Measurements from ENCODE around the gene SLC30A2. TPM values are rescaled to one million over a fixed set of nuclear protein-coding genes. Genes with fewer than 3 reads are reported as not detected.

The SLC30A2 gene
- total RNA-seq, 1 experiment from 2014 or later, result 0.35 TPM

GRCh38 chr1:26031611-26032220, 14.2 kb downstream of the SLC30A2 start:
- H2BK20ac ChIP-seq (ENCODE audit: low read depth, low read length, poor library complexity, severe bottlenecking), result no peak overlapping the region
- H3K4ac ChIP-seq (ENCODE audit: low read depth, low read length), result no peak overlapping the region
- no peak overlapping the region for H4K8ac ChIP-seq (replicated peaks; ENCODE audit: insufficient read length, low read depth, low read length)
- Mint-ChIP-seq H3K27me3 (ENCODE audit: low read depth) (peaks cover 45% of the 10 kb centered on the region), H3K27ac (no peak overlapping the region), H3K4me1 (peaks cover 9 to 12% of the 10 kb centered on the region in 2 experiments), H3K9me3 (no peaks in the 10 kb centered on the region), H3K4me3 (no peak overlapping the region), H3K36me3 (ENCODE audit: insufficient read depth in 1 of 3, low read depth in 3 of 3) (no peaks in the 10 kb centered on the region)
- H2AK5ac ChIP-seq (ENCODE audit: insufficient read length, low read length), result no peak overlapping the region
- no peak overlapping the region for H3K56ac ChIP-seq (ENCODE audit: insufficient read length, low read depth, low read length)
- H3K79me1 ChIP-seq (ENCODE audit: insufficient read depth, low read depth, low read length, poor library complexity, severe bottlenecking), result no peaks in the 10 kb centered on the region
- no peak overlapping the region for H2BK12ac ChIP-seq (ENCODE audit: insufficient read length, low read depth, low read length)
- WGBS (ENCODE audit: extremely low coverage, insufficient read length, low lambda C conversion rate), result no CpG with 5 or more reads among the region's 3 CpGs
- H2BK5ac ChIP-seq (ENCODE audit: insufficient read length, low read length), result no peak overlapping the region
- peaks cover 4% of the 10 kb centered on the region; the same call in 1 of the 2 replicates for H3K27me3 ChIP-seq (ENCODE audit: insufficient read depth, low read length)
- no peak for DNase-seq
- TF ChIP-seq CTCF (conservative IDR thresholded peaks at IDR 0.05), result no peak
- H3K79me2 ChIP-seq (ENCODE audit: insufficient read depth, low read length), result no peaks in the 10 kb centered on the region
- H4K20me1 ChIP-seq (ENCODE audit: control insufficient read depth, insufficient read depth, insufficient read length), result no peaks in the 10 kb centered on the region
- no peak overlapping the region for H3K9ac ChIP-seq (ENCODE audit: extremely low read depth, insufficient read length, low read length)
- H4K5ac ChIP-seq (ENCODE audit: insufficient read length, low read depth, low read length), result no peak overlapping the region
- H3K4me2 ChIP-seq (ENCODE audit: insufficient read depth, insufficient read length, low read length), result no peak overlapping the region
- no peak overlapping the region for H2BK15ac ChIP-seq (ENCODE audit: low read depth, low read length)
- H3K4me1 ChIP-seq (ENCODE audit: insufficient read depth, low read length), result no peaks in the 10 kb centered on the region; the same call in 1 of the 2 replicates
- no peak overlapping the region for H3K23ac ChIP-seq (ENCODE audit: insufficient read length, low read depth, low read length)
- H3K18ac ChIP-seq (ENCODE audit: insufficient read length, low read depth, low read length), result no peak overlapping the region
- no peak overlapping the region for H4K91ac ChIP-seq (ENCODE audit: insufficient read length, low read depth, low read length)
- no peak overlapping the region for H2BK120ac ChIP-seq (ENCODE audit: low read depth, low read length, poor library complexity, severe bottlenecking)
- H3K23me2 ChIP-seq (ENCODE audit: insufficient read length, low read depth, low read length, poor library complexity, severe bottlenecking), result peaks cover 12% of the 10 kb centered on the region
- no peaks in the 10 kb centered on the region for H3K9me3 ChIP-seq (ENCODE audit: control insufficient read depth, low read depth, low read length)
- H3K27ac ChIP-seq (ENCODE audit: insufficient read length, low read depth, low read length), result no peak overlapping the region
- no peak overlapping the region for H3K14ac ChIP-seq (ENCODE audit: insufficient read depth, low read length)
- H2AFZ ChIP-seq (ENCODE audit: low read length), result no peak overlapping the region
- no peak overlapping the region for H3T11ph ChIP-seq (ENCODE audit: low read length)
